ENCODE data around the gene ALPP.

DNA sequence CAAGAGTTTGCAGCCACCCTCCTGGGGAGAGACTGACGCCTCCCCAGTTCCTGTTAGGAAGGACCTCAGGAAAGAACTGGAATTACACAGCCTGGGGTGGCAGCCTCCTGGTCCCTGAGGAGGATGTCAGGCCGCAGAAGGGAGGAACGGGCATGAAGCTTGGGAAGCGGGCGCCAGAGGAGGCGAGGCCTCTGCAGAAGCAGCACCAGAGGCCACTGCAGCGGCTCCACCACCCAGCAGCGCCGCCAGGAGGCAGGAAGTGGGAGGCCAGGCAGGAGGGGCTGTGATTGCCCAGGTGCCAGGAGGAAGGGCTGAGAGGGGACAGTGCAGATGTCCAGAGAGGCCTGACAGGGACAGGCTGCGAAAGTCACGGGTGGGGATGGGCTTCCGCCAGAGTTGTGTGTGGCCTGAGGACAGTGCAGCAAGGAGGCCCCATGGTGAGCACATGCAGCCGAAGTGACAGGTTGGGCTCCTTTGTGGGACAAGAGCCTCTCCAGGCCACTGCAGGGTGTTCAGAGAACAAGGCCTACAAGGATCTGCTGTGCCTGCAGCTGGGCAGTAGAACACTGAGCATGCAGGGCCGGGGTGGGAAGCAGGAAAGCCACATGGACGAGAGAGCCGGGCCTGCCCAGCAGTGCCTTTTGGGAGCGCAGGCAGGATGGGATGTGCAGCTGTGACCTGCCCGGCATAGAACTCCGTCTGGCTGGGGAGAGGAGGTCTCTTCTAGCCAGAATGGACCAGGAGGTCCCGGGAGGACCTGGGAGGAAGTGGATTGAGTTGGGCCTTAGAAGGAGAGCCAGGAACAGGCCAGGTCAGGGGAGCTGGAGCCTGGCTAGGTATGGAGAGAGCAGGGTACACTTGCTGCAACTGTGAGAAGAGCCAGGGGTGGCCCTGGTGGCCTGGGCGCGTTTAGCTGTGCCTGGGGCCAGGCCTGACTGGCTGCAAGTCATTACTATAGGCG is 39.1 kb upstream of the ALPP start:
- TF ChIP-seq, protein P1, sequence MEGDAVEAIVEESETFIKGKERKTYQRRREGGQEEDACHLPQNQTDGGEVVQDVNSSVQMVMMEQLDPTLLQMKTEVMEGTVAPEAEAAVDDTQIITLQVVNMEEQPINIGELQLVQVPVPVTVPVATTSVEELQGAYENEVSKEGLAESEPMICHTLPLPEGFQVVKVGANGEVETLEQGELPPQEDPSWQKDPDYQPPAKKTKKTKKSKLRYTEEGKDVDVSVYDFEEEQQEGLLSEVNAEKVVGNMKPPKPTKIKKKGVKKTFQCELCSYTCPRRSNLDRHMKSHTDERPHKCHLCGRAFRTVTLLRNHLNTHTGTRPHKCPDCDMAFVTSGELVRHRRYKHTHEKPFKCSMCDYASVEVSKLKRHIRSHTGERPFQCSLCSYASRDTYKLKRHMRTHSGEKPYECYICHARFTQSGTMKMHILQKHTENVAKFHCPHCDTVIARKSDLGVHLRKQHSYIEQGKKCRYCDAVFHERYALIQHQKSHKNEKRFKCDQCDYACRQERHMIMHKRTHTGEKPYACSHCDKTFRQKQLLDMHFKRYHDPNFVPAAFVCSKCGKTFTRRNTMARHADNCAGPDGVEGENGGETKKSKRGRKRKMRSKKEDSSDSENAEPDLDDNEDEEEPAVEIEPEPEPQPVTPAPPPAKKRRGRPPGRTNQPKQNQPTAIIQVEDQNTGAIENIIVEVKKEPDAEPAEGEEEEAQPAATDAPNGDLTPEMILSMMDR (IDR thresholded peaks at IDR 0.05): no peak
- no peak for TF ChIP-seq EZH2 (IDR thresholded peaks at IDR 0.05; ENCODE audit: borderline replicate concordance, insufficient read depth, low read depth, low read length, poor library complexity, severe bottlenecking)
